Tibial artery (tissue), 4 donors: Measurements from ENCODE around the gene TSC22D3.
A peak's percentile ranks its signal among the peaks of the same experiment; 100 is the strongest.

ENCODE experiments used
- DNase-seq, 2 donors: peaks; one replicate each; pipeline ENCODE4 v3.0.0-alpha.2; 2019
- H3K27ac ChIP-seq, 2 donors: fragments of 200-600 bp; sonication (generic) in 1 of 2; 1 replicate in 1 of 2; 2 replicates in 1 of 2; pipeline ENCODE4 v1.5.1; 2018 to 2019; ENCODE audit warnings: mild to moderate bottlenecking in 1 of 2
- H3K27me3 ChIP-seq, 2 donors: fragments of 200-600 bp; sonication (generic) in 1 of 2; one replicate each; pipeline versions ENCODE4 v1.5.1 to v1.6.0; 2016 to 2019
- H3K36me3 ChIP-seq, 3 donors: fragments of 200-600 bp; sonication (generic) in 2 of 3; one replicate each; pipeline ENCODE4 v1.5.1; 2016 to 2019; ENCODE audit warnings: mild to moderate bottlenecking in 2 of 3
- H3K4me1 ChIP-seq, 4 donors: fragments of 200-600 bp; sonication (generic) in 2 of 4; 1 replicate in 3 of 4; 2 replicates in 1 of 4; pipeline ENCODE4 v1.5.1; 2016 to 2019
- H3K4me3 ChIP-seq, 2 donors: fragments of 200-600 bp; sonication (generic) in 1 of 2; 1 replicate in 1 of 2; 2 replicates in 1 of 2; pipeline ENCODE4 v1.5.1; 2018 to 2019; ENCODE audit warnings: mild to moderate bottlenecking in 2 of 2
- H3K9me3 ChIP-seq, 3 donors: fragments of 200-600 bp; sonication (generic) in 1 of 3; one replicate each; pipeline ENCODE4 v1.5.1; 2016 to 2019
- CTCF ChIP-seq, 2 experiments: fragments of 200-600 bp in 1 of 2; fragments of 450-650 bp in 1 of 2; IDR thresholded peaks; one replicate each; pipeline ENCODE4 v1.5.1; 2017 to 2019; ENCODE audit warnings: antibody characterized with exemption in 2 of 2, mild to moderate bottlenecking in 1 of 2, moderate library complexity in 1 of 2
- intact Hi-C: fragments of 100-400 bp; cut with DNase I; formaldehyde crosslinking; loops from one replicate; pipeline ENCODE4 v1.15.0; 2023; ENCODE audit warnings: low total_unique reads

Gene TSC22D3

GRCh38 chrX:107775000-107775733, 420 bp downstream of the TSC22D3 start:
- H3K4me1 ChIP-seq = peaks cover 0 to 20% (median 7%) of the 10 kb centered on the region in 4 donors
- intact Hi-C loops = loop anchor here (5.0 kb wide), 2 partner anchors 103 to 118 kb away; no protein-coding TSS in a partner anchor
- H3K27me3 ChIP-seq = no peaks in the 10 kb centered on the region
- TF ChIP-seq CTCF (IDR thresholded peaks at IDR 0.05) = peak in 1 of 2 experiments; percentile 1
- peak overlapping the region; percentile 70 to 71 for H3K4me3 ChIP-seq
- H3K27ac ChIP-seq = peak overlapping the region; percentile 88 to 94
- H3K36me3 ChIP-seq = no peaks in the 10 kb centered on the region
- H3K9me3 ChIP-seq = no peaks in the 10 kb centered on the region
- no peak for DNase-seq

GRCh38 chrX:107773906-107774435, 1.6 kb downstream of the TSC22D3 start:
- intact Hi-C loops = no loop called here
- Histone ChIP-seq H3K36me3 (no peaks in the 10 kb centered on the region), H3K27ac (peak overlapping the region in 1 of 2 donors; percentile 94), H3K9me3 (no peaks in the 10 kb centered on the region), H3K4me1 (peaks cover 0 to 20% (median 7%) of the 10 kb centered on the region in 4 donors), H3K27me3 (no peaks in the 10 kb centered on the region), H3K4me3 (peak overlapping the region; percentile 70 to 71)
- DNase-seq = no peak
- TF ChIP-seq CTCF (IDR thresholded peaks at IDR 0.05) = no peak

- H3K27ac ChIP-seq = no peak overlapping the region
- peak overlapping the region; percentile 70 to 71 for H3K4me3 ChIP-seq
- H3K4me1 ChIP-seq = peaks cover 0 to 20% (median 7%) of the 10 kb centered on the region in 4 donors
- H3K9me3 ChIP-seq = no peaks in the 10 kb centered on the region
- DNase-seq = no peak
- intact Hi-C loops = no loop called here
- H3K36me3 ChIP-seq = no peaks in the 10 kb centered on the region
- H3K27me3 ChIP-seq = no peaks in the 10 kb centered on the region
- no peak for TF ChIP-seq CTCF (IDR thresholded peaks at IDR 0.05)
These were observed 2.4 kb downstream of the TSC22D3 start for GRCh38 chrX:107773206-107773605.

GRCh38 chrX:107769581-107770317, 5.8 kb downstream of the TSC22D3 start:
- TF ChIP-seq CTCF (IDR thresholded peaks at IDR 0.05) = no peak
- Histone ChIP-seq H3K4me1 (peaks cover 0 to 20% (median 7%) of the 10 kb centered on the region in 4 donors), H3K36me3 (no peaks in the 10 kb centered on the region), H3K27ac (no peak overlapping the region), H3K4me3 (no peak overlapping the region), H3K9me3 (no peaks in the 10 kb centered on the region), H3K27me3 (no peaks in the 10 kb centered on the region)
- intact Hi-C loops = no loop called here
- DNase-seq = no peak

- DNase-seq = no peak
- Histone ChIP-seq H3K4me3 (no peak overlapping the region), H3K36me3 (no peaks in the 10 kb centered on the region), H3K9me3 (no peaks in the 10 kb centered on the region), H3K27ac (no peak overlapping the region), H3K27me3 (no peaks in the 10 kb centered on the region), H3K4me1 (peaks cover 0 to 9% (median 2%) of the 10 kb centered on the region in 4 donors)
- TF ChIP-seq CTCF (IDR thresholded peaks at IDR 0.05) = no peak
- intact Hi-C loops = no loop called here
These were observed 7.5 kb downstream of the TSC22D3 start for GRCh38 chrX:107768051-107768450.
